Cardiac septum (tissue), 1 donor: ENCODE data around the gene SLC35B1. TPM values are rescaled to one million over a fixed set of nuclear protein-coding genes. Genes with fewer than 3 reads are reported as not detected.
"Not testable (repeated sequence)": the region's sequence is repeated elsewhere in the genome, so short reads cannot be mapped to it uniquely, and the experiment has no call there.

Experiments used
- DNase-seq: peaks from one replicate; pipeline ENCODE4 v3.0.0-alpha.2; 2020; ENCODE audit warnings: low spot score
- intact Hi-C: fragments of 100-400 bp; cut with DNase I; formaldehyde crosslinking; loops from one replicate; pipeline ENCODE4 v1.14.0; 2022
- total RNA-seq: library from RNA; stranded (reverse); fragmentation: NEBNext Ultra II Directional; extraction: Animal tissue kit (Norgen Biotek cat#: 25700); gene quantifications from one replicate; pipeline ENCODE4 v1.2.1, GENCODE V29; 2021
- donor health status: DM: no; HTN: no; CAD: no.

The SLC35B1 gene
- total RNA-seq, 1 donor from 2014 or later, result 73.8 TPM

- intact Hi-C loops, result no loop called here
- DNase-seq, result no peak
These were observed 30.8 kb upstream of the SLC35B1 start for GRCh38 chr17:49738456-49739163.

GRCh38 chr17:49734515-49735490, 27.0 kb upstream of the SLC35B1 start:
- DNase-seq, result no peak
- intact Hi-C loops, result no loop called here

- intact Hi-C loops, result no loop called here
- DNase-seq, result no peak
These were observed 23.7 kb upstream of the SLC35B1 start for GRCh38 chr17:49731435-49731831.

GRCh38 chr17:49730785-49731434, 23.1 kb upstream of the SLC35B1 start:
- intact Hi-C loops, result no loop called here

GRCh38 chr17:49730078-49730784, 22.5 kb upstream of the SLC35B1 start:
- peak; percentile 88 for DNase-seq
- intact Hi-C loops, result no loop called here

More at GRCh38 chr17:49730785-49731434, 23.1 kb upstream of the SLC35B1 start:
- no peak for DNase-seq

GRCh38 chr17:49729069-49729468, 21.3 kb upstream of the SLC35B1 start:
- intact Hi-C loops, result loop anchor here (5.0 kb wide), 1 partner anchor 33 kb away; the partner anchor contains the start of gene FAM117A
- no peak for DNase-seq

- intact Hi-C loops, result loop anchor here (5.0 kb wide), 1 partner anchor 34 kb away; the partner anchor contains the start of gene FAM117A
- DNase-seq, result no peak
These were observed 20.7 kb upstream of the SLC35B1 start for GRCh38 chr17:49728425-49728824.

GRCh38 chr17:49727380-49727779, 19.6 kb upstream of the SLC35B1 start:
- intact Hi-C loops, result loop anchor here (5.0 kb wide), 1 partner anchor 35 kb away; the partner anchor contains the start of gene FAM117A
- DNase-seq, result no peak

GRCh38 chr17:49725452-49726130, 17.8 kb upstream of the SLC35B1 start:
- intact Hi-C loops, result loop anchor here (5.0 kb wide), 1 partner anchor 37 kb away; the partner anchor contains the start of gene FAM117A

GRCh38 chr17:49724552-49724951, 16.8 kb upstream of the SLC35B1 start:
- DNase-seq, intact Hi-C loops: not testable (repeated sequence)

More at GRCh38 chr17:49725452-49726130, 17.8 kb upstream of the SLC35B1 start:
- no peak for DNase-seq

GRCh38 chr17:49723423-49723822, 15.7 kb upstream of the SLC35B1 start:
- intact Hi-C loops, result no loop called here
- DNase-seq, result no peak

GRCh38 chr17:49722066-49722465, 14.3 kb upstream of the SLC35B1 start:
- intact Hi-C loops, result no loop called here
- no peak for DNase-seq

GRCh38 chr17:49717371-49717861, 9.7 kb upstream of the SLC35B1 start:
- intact Hi-C loops, result no loop called here
- DNase-seq, result no peak

- intact Hi-C loops, result no loop called here
- DNase-seq, result no peak
These were observed 9.1 kb upstream of the SLC35B1 start for GRCh38 chr17:49716668-49717364.

GRCh38 chr17:49715717-49716279, 8.0 kb upstream of the SLC35B1 start:
- intact Hi-C loops, result no loop called here
- DNase-seq, result no peak

GRCh38 chr17:49715216-49715615, 7.5 kb upstream of the SLC35B1 start:
- intact Hi-C loops, result no loop called here
- no peak for DNase-seq

GRCh38 chr17:49708515-49709183, 885 bp upstream of the SLC35B1 start:
- intact Hi-C loops, result loop anchor here (5.0 to 10.0 kb wide), 3 partner anchors 76 to 286 kb away; partner anchors contain the start of genes DLX3 and KAT7
- no peak for DNase-seq
